PC-3 (cell line): ENCODE results near the gene HTR3A. TPM values are rescaled to one million over a fixed set of nuclear protein-coding genes. Genes with fewer than 3 reads are reported as not detected.

Experiments used
- ATAC-seq: fragments of 200-7000 bp; cut with Tn5 transposase; 2 replicates; pipeline ENCODE4 v1.9.1; 2020; ENCODE audit warnings: mild to moderate bottlenecking, moderate library complexity
- BruUV-seq: library from RNA; stranded (reverse); fragments of 400-500 nt; replicated peaks from 2 replicates; lab custom pipeline; 2021; lab: Mats Ljungman, UMichigan
- CTCF ChIA-PET: fragments of 300-600 bp; sonication (Branson Sonifier 250); formaldehyde crosslinking; loops from one replicate; lab custom pipeline; 2022; ENCODE audit warnings: antibody characterized with exemption; lab: Charles Lee
- POLR2A ChIA-PET: fragments of 300-600 bp; sonication (Branson Sonifier 250); formaldehyde crosslinking; loops from one replicate; lab custom pipeline; 2022; ENCODE audit warnings: antibody characterized with exemption; ENCODE audit not compliant: unreplicated experiment; lab: Charles Lee
- DNase-seq: peaks from one replicate; pipeline ENCODE4 v3.0.0-alpha.2; 2015
- H2AFZ ChIP-seq: fragments of 300-600 bp; sonication (generic); 2 replicates; pipeline ENCODE4 v1.6.0; 2016; ENCODE audit warnings: antibody characterized with exemption, low read length
- H3F3A ChIP-seq: fragments of 300-600 bp; sonication (generic); one replicate; pipeline ENCODE4 v1.6.0; 2017; ENCODE audit warnings: antibody characterized with exemption, low read length, control low read depth, mild to moderate bottlenecking; ENCODE audit not compliant: unreplicated experiment
- H3K27ac ChIP-seq: fragments of 300-600 bp; sonication (generic); 2 replicates; pipeline ENCODE4 v1.5.1; 2016; ENCODE audit warnings: mild to moderate bottlenecking, low read length
- H3K27me3 ChIP-seq: fragments of 300-600 bp; sonication (generic); 2 replicates; pipeline ENCODE4 v1.6.1; 2016; ENCODE audit warnings: low read length, mixed read lengths
- H3K36me3 ChIP-seq: fragments of 300-600 bp; sonication (generic); 2 replicates; pipeline ENCODE4 v1.6.1; 2016; ENCODE audit warnings: low read depth, mixed run types, low read length, mixed read lengths
- H3K4me1 ChIP-seq: fragments of 300-600 bp; sonication (generic); 2 replicates; pipeline ENCODE4 v1.5.1; 2016; ENCODE audit warnings: low read length; ENCODE audit not compliant: insufficient read depth
- H3K4me2 ChIP-seq: fragments of 300-600 bp; sonication (generic); 2 replicates; pipeline ENCODE4 v1.6.0; 2016; ENCODE audit warnings: low read length
- H3K4me3 ChIP-seq: fragments of 300-600 bp; sonication (generic); 2 replicates; pipeline ENCODE4 v1.5.1; 2016; ENCODE audit warnings: mild to moderate bottlenecking, low read length, mixed read lengths
- H3K79me2 ChIP-seq: fragments of 300-600 bp; sonication (generic); 2 replicates; pipeline ENCODE4 v1.6.1; 2017; ENCODE audit warnings: low read length, mixed read lengths
- H3K9ac ChIP-seq: fragments of 300-600 bp; sonication (generic); 2 replicates; pipeline ENCODE4 v1.6.0; 2016; ENCODE audit warnings: mild to moderate bottlenecking, low read length
- H3K9me2 ChIP-seq: fragments of 300-600 bp; sonication (generic); replicated peaks from 2 replicates; pipeline ENCODE4 v1.6.1; 2016; ENCODE audit warnings: mixed run types, low read length, mixed read lengths
- H3K9me3 ChIP-seq: fragments of 300-600 bp; sonication (generic); 2 replicates; pipeline ENCODE4 v1.6.1; 2016; ENCODE audit warnings: low read length, mixed read lengths
- H4K20me1 ChIP-seq: fragments of 300-600 bp; sonication (generic); 2 replicates; pipeline ENCODE4 v1.6.1; 2016; ENCODE audit warnings: low read length, mixed read lengths
- CTCF ChIP-seq: fragments of 300-600 bp; sonication (generic); conservative IDR thresholded peaks from 2 replicates; pipeline ENCODE4 v1.5.1; 2017; ENCODE audit warnings: antibody characterized with exemption, low read depth, mild to moderate bottlenecking, low read length
- EZH2 ChIP-seq: fragments of 300-600 bp; sonication (generic); IDR thresholded peaks from one replicate; pipeline ENCODE4 v1.6.1; 2017; ENCODE audit warnings: antibody characterized with exemption, mild to moderate bottlenecking, low read length; ENCODE audit not compliant: unreplicated experiment
- EZH2phosphoT487 ChIP-seq: fragments of 300-600 bp; sonication (generic); IDR thresholded peaks from 2 replicates; pipeline ENCODE4 v1.6.1; 2018; ENCODE audit warnings: mild to moderate bottlenecking, antibody characterized with exemption, low read length, borderline replicate concordance
- intact Hi-C: fragments of 100-400 bp; cut with micrococcal nuclease; formaldehyde crosslinking; loops from 2 replicates; pipeline ENCODE4 v1.9.0; 2023
- total RNA-seq: library from RNA; depleted of rRNA; stranded (reverse); fragments of >200 nt; gene quantifications from 2 replicates; pipeline ENCODE4 v1.2.3, GENCODE V29; 2014

HTR3A gene
- total RNA-seq, 1 experiment from 2014 or later = not detected

GRCh38 chr11:113997473-113997872 lies 22.6 kb downstream of the HTR3A start:
- no peaks in the 10 kb centered on the region for H4K20me1 ChIP-seq
- no peak for TF ChIP-seq CTCF
- no peak for TF ChIP-seq EZH2
- H2AFZ ChIP-seq = no peak overlapping the region
- DNase-seq (no peak), ATAC-seq (no peak)
- no peaks in the 10 kb centered on the region for H3K4me1 ChIP-seq
- no peaks in the 10 kb centered on the region for H3K9me2 ChIP-seq
- intact Hi-C loops = no loop called here
- H3K27me3 ChIP-seq = peaks cover 40% of the 10 kb centered on the region
- ChIA-PET CTCF (no interaction called here), POLR2A (no interaction called here)
- H3F3A ChIP-seq = no peaks in the 10 kb centered on the region
- no peak overlapping the region for H3K27ac ChIP-seq
- no peaks in the 10 kb centered on the region for H3K79me2 ChIP-seq
- BruUV-seq = no TSS peak
- no peaks in the 10 kb centered on the region for H3K9me3 ChIP-seq
- no peak overlapping the region for H3K4me2 ChIP-seq
- no peaks in the 10 kb centered on the region for H3K36me3 ChIP-seq
- H3K4me3 ChIP-seq = no peak overlapping the region
- H3K9ac ChIP-seq = no peak overlapping the region

- POLR2A ChIA-PET = no interaction called here
- Histone ChIP-seq H3K4me2 (no peak overlapping the region), H3K9me3 (no peaks in the 10 kb centered on the region), H3K79me2 (no peaks in the 10 kb centered on the region), H3K27me3 (peaks cover 43% of the 10 kb centered on the region), H3K4me1 (no peaks in the 10 kb centered on the region), H3K9me2 (no peaks in the 10 kb centered on the region), H3K9ac (no peak overlapping the region), H4K20me1 (no peaks in the 10 kb centered on the region), H3K4me3 (no peak overlapping the region), H3F3A (no peaks in the 10 kb centered on the region), H2AFZ (no peak overlapping the region), H3K27ac (no peak overlapping the region), H3K36me3 (no peaks in the 10 kb centered on the region)
- ATAC-seq = no peak
- CTCF ChIA-PET = no interaction called here
- intact Hi-C loops = no loop called here
- no peak for TF ChIP-seq EZH2
- no peak for TF ChIP-seq EZH2phosphoT487
- TF ChIP-seq CTCF = no peak
- DNase-seq = no peak
- no TSS peak for BruUV-seq
Observed at GRCh38 chr11:113998574-113998973, 23.7 kb downstream of the HTR3A start.

GRCh38 chr11:114000526-114000925 lies 25.6 kb downstream of the HTR3A start:
- no peak overlapping the region for H3K27ac ChIP-seq
- no peaks in the 10 kb centered on the region for H3K79me2 ChIP-seq
- H3K36me3 ChIP-seq = no peaks in the 10 kb centered on the region
- BruUV-seq = no TSS peak
- intact Hi-C loops = no loop called here
- H3K9me2 ChIP-seq = no peaks in the 10 kb centered on the region
- TF ChIP-seq EZH2phosphoT487 (no peak), EZH2 (no peak), CTCF (no peak)
- no peak overlapping the region for H3K9ac ChIP-seq
- no peaks in the 10 kb centered on the region for H3K9me3 ChIP-seq
- H3K4me1 ChIP-seq = no peaks in the 10 kb centered on the region
- H4K20me1 ChIP-seq = no peaks in the 10 kb centered on the region
- ATAC-seq = no peak
- ChIA-PET POLR2A (no interaction called here), CTCF (no interaction called here)
- H3K4me2 ChIP-seq = no peak overlapping the region
- no peak for DNase-seq
- H2AFZ ChIP-seq = no peak overlapping the region
- peaks cover 62% of the 10 kb centered on the region for H3K27me3 ChIP-seq
- no peaks in the 10 kb centered on the region for H3F3A ChIP-seq
- no peak overlapping the region for H3K4me3 ChIP-seq
